Suprapubic skin (tissue), 4 donors: ENCODE measurements around the gene CAMK4. TPM values are rescaled to one million over a fixed set of nuclear protein-coding genes. Genes with fewer than 3 reads are reported as not detected.

Source experiments
- DNase-seq, 2 donors: peaks; one replicate each; pipeline ENCODE4 v3.0.0-alpha.2; 2019; ENCODE audit warnings: low spot score in 2 of 2
- H3K27ac ChIP-seq: fragments of 200-600 bp; sonication (generic); one replicate; pipeline ENCODE4 v1.5.1; 2019
- H3K27me3 ChIP-seq: fragments of 200-600 bp; sonication (generic); one replicate; pipeline ENCODE4 v1.5.1; 2019
- H3K36me3 ChIP-seq: fragments of 200-600 bp; sonication (generic); one replicate; pipeline ENCODE4 v1.5.1; 2019
- H3K4me1 ChIP-seq: fragments of 200-600 bp; sonication (generic); one replicate; pipeline ENCODE4 v1.5.1; 2019
- H3K4me3 ChIP-seq: fragments of 200-600 bp; sonication (generic); one replicate; pipeline ENCODE4 v1.5.1; 2019; ENCODE audit warnings: mild to moderate bottlenecking
- H3K9me3 ChIP-seq: fragments of 200-600 bp; sonication (generic); one replicate; pipeline ENCODE4 v1.5.1; 2019
- CTCF ChIP-seq, 2 donors: fragments of 200-600 bp in 1 of 2; fragments of 450-650 bp in 1 of 2; sonication (generic) in 1 of 2; IDR thresholded peaks; one replicate each; pipeline ENCODE4 v1.5.1; 2016 to 2019; ENCODE audit warnings: antibody characterized with exemption in 2 of 2, mild to moderate bottlenecking in 1 of 2, moderate library complexity in 1 of 2
- EP300 ChIP-seq: sonication (generic); formaldehyde crosslinking; IDR thresholded peaks from one replicate; pipeline ENCODE4 v1.6.1; 2017; ENCODE audit warnings: antibody characterized with exemption
- POLR2A ChIP-seq, 2 donors: fragments of 450-650 bp; IDR thresholded peaks; one replicate each; pipeline ENCODE4 v1.6.1; 2017; ENCODE audit warnings: antibody characterized with exemption in 2 of 2, mild to moderate bottlenecking in 2 of 2, moderate library complexity in 2 of 2
- POLR2AphosphoS5 ChIP-seq, 3 donors: sonication (generic); formaldehyde crosslinking; IDR thresholded peaks; one replicate each; pipeline ENCODE4 v1.6.1; 2017; ENCODE audit warnings: antibody characterized with exemption in 3 of 3
- WGBS: methylation state at CpG from one replicate; pipeline ENCODE4 v1.1.5; 2018; 5-methylcytosine and 5-hydroxymethylcytosine counted together
- total RNA-seq, 4 donors: library from RNA; depleted of rRNA; stranded (reverse); fragments of >200 nt; gene quantifications; one replicate each; pipeline ENCODE4 v1.1.0, GENCODE V29; 2016

The CAMK4 gene
- total RNA-seq, 4 donors from 2014 or later: 0.05 to 2.6 (median 0.21) TPM; not detected in 1

- H3K27me3 ChIP-seq: no peaks in the 10 kb centered on the region
- no peak overlapping the region for H3K27ac ChIP-seq
- no peaks in the 10 kb centered on the region for H3K36me3 ChIP-seq
- TF ChIP-seq POLR2AphosphoS5 (IDR thresholded peaks at IDR 0.05): no peak
- 94% methylated on average over 3 of the region's 5 CpGs for WGBS
- no peaks in the 10 kb centered on the region for H3K9me3 ChIP-seq
- no peaks in the 10 kb centered on the region for H3K4me1 ChIP-seq
- H3K4me3 ChIP-seq: no peak overlapping the region
- DNase-seq: no peak
Measured at GRCh38 chr5:111427762-111428161, 203.6 kb downstream of the CAMK4 start.

- Histone ChIP-seq H3K4me1 (no peaks in the 10 kb centered on the region), H3K27me3 (no peaks in the 10 kb centered on the region), H3K4me3 (no peak overlapping the region), H3K9me3 (no peaks in the 10 kb centered on the region), H3K36me3 (no peaks in the 10 kb centered on the region), H3K27ac (no peak overlapping the region)
- DNase-seq: no peak
- TF ChIP-seq CTCF (IDR thresholded peaks at IDR 0.05) (no peak), POLR2AphosphoS5 (IDR thresholded peaks at IDR 0.05) (no peak), EP300 (no peak), POLR2A (IDR thresholded peaks at IDR 0.05) (no peak)
Measured at GRCh38 chr5:111432883-111433536, 208.8 kb downstream of the CAMK4 start.

GRCh38 chr5:111434800-111435199 is 210.6 kb downstream of the CAMK4 start:
- Histone ChIP-seq H3K27me3 (no peaks in the 10 kb centered on the region), H3K9me3 (no peaks in the 10 kb centered on the region), H3K36me3 (no peaks in the 10 kb centered on the region), H3K4me1 (no peaks in the 10 kb centered on the region), H3K4me3 (no peak overlapping the region), H3K27ac (no peak overlapping the region)
- WGBS: 71% methylated on average over 1 of the region's 1 CpG
- TF ChIP-seq POLR2A (IDR thresholded peaks at IDR 0.05) (no peak), EP300 (no peak), CTCF (IDR thresholded peaks at IDR 0.05) (no peak), POLR2AphosphoS5 (IDR thresholded peaks at IDR 0.05) (no peak)
- DNase-seq: no peak

GRCh38 chr5:111439473-111440075 is 215.4 kb downstream of the CAMK4 start:
- Histone ChIP-seq H3K4me1 (no peaks in the 10 kb centered on the region), H3K4me3 (no peak overlapping the region), H3K9me3 (no peaks in the 10 kb centered on the region), H3K27ac (no peak overlapping the region), H3K36me3 (no peaks in the 10 kb centered on the region), H3K27me3 (no peaks in the 10 kb centered on the region)
- no peak for TF ChIP-seq EP300
- TF ChIP-seq POLR2AphosphoS5 (IDR thresholded peaks at IDR 0.05): no peak
- TF ChIP-seq CTCF (IDR thresholded peaks at IDR 0.05): no peak
- TF ChIP-seq POLR2A (IDR thresholded peaks at IDR 0.05): no peak
- WGBS: 94% methylated on average over 1 of the region's 1 CpG
- no peak for DNase-seq

- no peaks in the 10 kb centered on the region for H3K36me3 ChIP-seq
- no peak overlapping the region for H3K4me3 ChIP-seq
- TF ChIP-seq EP300 (no peak), POLR2A (IDR thresholded peaks at IDR 0.05) (no peak), CTCF (IDR thresholded peaks at IDR 0.05) (no peak), POLR2AphosphoS5 (IDR thresholded peaks at IDR 0.05) (no peak)
- no peaks in the 10 kb centered on the region for H3K4me1 ChIP-seq
- WGBS: 83% methylated on average over 1 of the region's 1 CpG
- H3K27me3 ChIP-seq: no peaks in the 10 kb centered on the region
- no peaks in the 10 kb centered on the region for H3K9me3 ChIP-seq
- no peak for DNase-seq
- no peak overlapping the region for H3K27ac ChIP-seq
Measured at GRCh38 chr5:111447099-111447498, 222.9 kb downstream of the CAMK4 start.
